ENCODE data around the gene TMEM151A.
"Not testable (repeated sequence)": the region's sequence is repeated elsewhere in the genome, so short reads cannot be mapped to it uniquely, and the experiment has no call there.

The TMEM151A gene

DNA sequence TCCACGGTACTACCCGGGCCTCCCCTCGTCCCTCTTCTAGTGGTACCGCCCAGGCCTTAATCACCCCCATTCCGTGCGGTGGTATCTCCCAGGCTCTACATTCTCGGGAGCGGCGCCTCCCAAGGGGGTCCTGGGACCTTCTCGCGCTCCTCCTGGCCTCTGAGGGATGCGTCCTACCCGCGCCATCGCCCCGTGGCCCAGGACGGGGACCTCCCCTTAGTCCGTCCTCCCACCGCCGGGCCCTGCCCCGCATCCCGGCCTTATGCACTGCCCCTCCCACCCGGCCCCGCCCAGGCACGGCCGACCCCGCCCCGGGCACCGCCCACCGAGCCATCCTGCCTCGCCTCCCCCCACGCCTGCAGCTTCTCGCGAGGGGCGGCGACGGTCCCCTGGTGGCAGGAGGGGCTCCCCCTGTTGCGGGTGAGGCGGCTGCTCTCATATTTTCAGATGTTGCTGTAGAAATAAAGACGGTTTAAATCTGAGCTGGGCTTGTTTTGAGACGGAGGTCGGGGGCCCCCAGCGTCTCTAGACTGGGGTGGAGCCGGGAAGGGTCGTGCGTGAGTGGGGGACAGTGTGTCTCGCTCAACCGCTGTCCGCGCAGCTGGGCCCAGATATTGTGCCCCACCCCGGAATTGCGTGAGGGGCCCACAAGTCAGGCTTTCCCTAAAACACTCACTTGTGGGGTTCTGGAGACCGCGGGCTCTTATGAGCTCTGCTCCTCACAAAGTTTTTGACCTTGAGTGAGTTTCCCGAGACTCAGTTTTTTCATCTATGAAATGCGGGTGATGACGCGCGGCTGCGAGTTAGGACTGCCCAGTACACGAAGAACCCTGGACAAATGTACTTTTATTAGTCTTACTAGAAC, 24.1 kb upstream of the TMEM151A start:
- DNase-seq, result peak; percentile 90

DNA sequence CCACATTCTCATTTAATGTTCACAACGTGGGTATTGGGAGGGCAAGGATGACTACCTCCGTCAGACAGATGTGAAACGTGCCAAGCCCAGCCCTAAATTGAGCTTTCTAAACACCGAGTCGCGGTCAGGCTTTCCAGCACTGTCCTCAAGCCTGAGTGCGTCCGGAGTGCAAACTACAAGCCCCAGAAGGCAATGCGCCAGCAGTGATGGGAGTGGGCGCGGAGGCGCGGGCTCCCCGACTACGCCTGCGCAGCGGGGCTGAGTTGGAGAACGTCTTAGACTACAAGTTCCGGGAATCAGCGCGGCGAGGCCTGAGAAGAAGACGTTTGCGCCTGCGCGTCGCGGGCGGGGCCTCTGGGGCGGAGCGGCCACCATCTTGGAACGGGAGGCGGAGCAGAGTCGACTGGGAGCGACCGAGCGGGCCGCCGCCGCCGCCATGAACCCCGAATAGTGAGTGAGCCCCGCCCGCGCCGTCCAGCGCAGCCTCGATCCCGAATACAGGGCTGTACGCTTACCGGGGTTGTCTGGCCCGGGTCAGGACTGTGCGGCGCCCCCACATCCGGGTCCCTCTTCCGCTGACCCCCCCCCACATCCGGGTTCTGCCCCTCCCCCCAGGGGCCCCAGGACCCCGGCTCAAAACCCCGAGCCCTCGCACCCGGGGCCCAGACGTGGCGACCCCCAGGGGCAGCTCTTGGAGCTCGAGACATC, 23.3 kb upstream of the TMEM151A start, which contains the start of gene RAB1B:
RAB1B (plus strand) TSS at position 396 of the 708 bp plus-strand sequence; CDS start at position 437, 41 bp downstream.
- DNase-seq, result peak; percentile 100

DNA sequence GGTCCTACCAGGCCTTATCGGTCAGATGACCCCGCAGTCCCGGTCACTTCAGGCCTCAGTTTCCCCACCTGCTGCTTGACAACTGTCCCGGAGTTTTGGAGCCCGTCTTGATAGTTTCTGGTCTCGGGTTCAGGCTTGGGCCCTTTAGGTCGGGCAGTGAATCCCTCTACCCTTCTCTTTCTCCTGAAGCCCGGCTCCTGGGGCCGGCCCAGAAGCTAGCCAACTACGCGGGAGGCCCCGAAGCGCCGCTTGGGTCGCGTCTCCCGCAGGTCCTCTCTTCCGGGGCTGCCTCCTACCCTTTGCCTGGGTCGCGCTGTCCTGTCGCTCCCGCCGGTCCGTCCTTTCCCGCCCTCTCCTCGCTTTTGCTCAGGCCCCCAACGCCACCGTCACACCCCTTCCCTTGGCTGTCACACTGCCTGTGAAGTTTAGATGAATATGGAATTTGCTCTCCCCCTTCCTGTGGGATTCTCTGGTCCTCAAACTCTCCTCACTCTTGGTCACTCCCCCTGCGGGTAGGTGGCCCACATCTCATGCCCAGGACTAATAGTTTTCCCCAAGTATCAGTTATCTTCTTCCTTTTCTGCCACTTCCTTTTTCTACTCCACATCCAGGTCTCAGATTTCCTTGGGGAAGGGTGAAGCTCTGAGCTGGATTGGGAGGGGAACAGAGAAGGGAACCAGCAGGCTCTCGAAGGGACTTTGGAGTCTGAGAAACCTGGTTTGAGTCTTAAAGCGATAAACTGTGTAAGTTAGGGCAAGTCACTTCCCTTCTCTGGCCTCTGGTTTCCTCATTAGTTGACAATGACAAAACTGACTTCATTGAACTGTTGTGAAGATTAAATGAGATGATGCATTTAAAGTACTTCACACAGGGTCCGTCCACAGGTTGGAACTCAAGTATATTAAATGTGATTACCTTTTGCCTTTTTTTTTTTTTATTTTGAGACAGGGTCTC, 22.5 kb upstream of the TMEM151A start:
- DNase-seq, result peak; percentile 67

DNA sequence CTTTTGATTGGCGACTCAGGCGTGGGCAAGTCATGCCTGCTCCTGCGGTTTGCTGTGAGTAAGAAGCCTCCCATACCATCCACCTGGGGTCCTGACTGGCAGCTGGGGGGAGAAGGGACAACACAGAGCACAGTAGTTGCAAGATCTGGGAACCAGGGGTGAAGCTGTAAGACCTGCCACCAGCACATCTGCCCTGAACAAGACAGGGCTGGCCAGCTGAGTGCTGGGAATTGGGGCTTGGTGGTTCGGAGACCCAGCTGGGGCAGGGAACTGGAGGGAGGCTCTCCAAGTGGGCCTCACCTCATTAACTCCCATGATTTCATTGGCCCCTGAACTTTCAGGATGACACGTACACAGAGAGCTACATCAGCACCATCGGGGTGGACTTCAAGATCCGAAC, 19.9 kb upstream of the TMEM151A start:
- DNase-seq, result no peak

DNA sequence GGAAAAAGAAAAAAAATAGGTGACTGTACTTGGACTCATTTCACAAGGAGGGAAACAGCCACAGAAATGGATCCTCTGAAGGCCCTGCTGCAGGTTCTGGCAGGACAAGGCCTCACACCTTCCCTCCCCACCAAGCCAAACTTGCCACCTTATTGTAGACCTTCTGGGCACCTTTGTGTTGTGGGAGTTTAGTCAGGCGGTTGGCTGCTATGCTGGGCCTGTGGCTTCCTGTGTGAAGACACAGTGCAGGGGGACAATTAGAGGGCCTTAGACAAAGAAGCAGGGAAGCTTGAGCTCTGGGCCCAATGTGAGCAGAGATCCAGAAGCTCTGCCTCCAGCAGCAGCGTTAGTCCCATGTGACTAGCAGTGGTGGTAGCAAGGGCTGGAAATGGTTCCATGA, 19.1 kb upstream of the TMEM151A start:
- no peak for DNase-seq

DNA sequence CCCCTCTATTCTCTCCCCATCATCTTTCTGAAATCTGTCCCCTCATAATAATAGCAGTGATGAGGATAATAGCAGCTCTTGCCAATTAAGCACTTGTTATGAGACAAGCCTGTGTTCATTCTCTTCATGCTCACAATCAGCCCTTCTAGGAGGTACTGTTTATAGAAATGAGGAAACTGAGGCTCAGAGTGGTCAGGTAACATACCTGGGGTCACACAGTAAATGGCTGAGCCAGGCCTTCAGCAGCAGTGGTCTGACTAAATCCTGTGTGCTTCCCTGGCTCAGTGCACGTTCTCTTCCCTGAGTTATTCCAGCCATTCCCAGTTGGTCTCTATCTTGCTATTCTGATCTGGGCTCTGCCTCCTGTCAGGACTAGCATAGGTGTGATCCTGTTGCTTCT, 17.5 kb upstream of the TMEM151A start:
- DNase-seq, result no peak

DNA sequence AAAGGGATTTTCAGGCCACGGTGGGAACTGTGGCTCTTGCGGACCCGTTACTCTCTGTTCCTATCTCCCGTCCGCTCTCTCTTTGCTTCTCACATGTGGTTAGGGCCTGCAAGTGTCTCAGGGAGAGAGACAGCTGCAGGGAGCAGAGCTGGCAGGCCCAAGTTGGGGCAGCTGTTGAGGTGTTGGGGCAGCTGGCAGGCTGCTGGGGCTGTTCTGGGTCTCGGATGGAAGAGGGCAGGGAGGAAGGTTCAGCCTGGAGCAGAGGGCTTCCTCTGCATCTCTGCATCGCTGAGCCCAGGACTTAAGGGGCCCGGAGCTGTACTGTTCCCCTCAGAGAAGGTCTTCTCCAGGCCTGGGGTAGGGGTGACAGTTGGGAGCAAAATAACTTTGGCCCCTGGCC, 16.3 kb upstream of the TMEM151A start:
- DNase-seq, result no peak

DNA sequence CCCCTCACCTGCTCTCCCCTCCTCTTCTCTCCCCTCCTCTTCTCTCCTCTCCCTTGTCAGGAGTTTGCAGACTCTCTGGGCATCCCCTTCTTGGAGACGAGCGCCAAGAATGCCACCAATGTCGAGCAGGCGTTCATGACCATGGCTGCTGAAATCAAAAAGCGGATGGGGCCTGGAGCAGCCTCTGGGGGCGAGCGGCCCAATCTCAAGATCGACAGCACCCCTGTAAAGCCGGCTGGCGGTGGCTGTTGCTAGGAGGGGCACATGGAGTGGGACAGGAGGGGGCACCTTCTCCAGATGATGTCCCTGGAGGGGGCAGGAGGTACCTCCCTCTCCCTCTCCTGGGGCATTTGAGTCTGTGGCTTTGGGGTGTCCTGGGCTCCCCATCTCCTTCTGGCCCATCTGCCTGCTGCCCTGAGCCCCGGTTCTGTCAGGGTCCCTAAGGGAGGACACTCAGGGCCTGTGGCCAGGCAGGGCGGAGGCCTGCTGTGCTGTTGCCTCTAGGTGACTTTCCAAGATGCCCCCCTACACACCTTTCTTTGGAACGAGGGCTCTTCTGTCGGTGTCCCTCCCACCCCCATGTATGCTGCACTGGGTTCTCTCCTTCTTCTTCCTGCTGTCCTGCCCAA, 15.6 kb upstream of the TMEM151A start:
- no peak for DNase-seq

DNA sequence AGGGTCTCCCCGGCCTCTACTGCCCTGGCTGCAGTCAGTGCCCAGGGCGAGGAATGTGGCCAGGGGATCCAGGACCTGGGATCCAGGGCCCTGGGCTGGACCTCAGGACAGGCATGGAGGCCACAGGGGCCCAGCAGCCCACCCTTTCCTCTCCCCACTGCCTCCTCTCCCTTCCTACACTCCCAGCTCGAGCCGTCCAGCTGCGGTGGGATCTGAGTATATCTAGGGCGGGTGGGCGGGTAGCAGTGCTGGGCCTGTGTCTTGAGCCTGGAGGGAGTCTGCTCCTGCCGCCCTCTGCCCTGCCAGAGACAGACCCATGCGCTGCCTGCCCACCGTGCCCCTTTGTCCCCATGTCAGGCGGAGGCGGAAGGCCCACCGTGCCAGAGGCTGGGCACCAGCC, 15.1 kb upstream of the TMEM151A start:
- not testable (repeated sequence) for DNase-seq

DNA sequence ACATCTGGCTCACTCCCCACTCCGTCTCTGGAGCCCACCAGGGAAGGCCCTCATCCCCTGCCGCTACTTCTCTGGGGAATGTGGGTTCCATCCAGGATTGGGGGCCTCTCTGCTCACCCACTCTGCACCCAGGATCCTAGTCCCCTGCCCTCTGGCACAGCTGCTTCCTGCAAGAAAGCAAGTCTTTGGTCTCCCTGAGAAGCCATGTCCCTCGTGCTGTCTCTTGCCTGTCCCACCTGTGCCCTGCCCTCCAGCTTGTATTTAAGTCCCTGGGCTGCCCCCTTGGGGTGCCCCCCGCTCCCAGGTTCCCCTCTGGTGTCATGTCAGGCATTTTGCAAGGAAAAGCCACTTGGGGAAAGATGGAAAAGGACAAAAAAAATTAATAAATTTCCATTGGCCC, 14.6 kb upstream of the TMEM151A start:
- not testable (repeated sequence) for DNase-seq

DNA sequence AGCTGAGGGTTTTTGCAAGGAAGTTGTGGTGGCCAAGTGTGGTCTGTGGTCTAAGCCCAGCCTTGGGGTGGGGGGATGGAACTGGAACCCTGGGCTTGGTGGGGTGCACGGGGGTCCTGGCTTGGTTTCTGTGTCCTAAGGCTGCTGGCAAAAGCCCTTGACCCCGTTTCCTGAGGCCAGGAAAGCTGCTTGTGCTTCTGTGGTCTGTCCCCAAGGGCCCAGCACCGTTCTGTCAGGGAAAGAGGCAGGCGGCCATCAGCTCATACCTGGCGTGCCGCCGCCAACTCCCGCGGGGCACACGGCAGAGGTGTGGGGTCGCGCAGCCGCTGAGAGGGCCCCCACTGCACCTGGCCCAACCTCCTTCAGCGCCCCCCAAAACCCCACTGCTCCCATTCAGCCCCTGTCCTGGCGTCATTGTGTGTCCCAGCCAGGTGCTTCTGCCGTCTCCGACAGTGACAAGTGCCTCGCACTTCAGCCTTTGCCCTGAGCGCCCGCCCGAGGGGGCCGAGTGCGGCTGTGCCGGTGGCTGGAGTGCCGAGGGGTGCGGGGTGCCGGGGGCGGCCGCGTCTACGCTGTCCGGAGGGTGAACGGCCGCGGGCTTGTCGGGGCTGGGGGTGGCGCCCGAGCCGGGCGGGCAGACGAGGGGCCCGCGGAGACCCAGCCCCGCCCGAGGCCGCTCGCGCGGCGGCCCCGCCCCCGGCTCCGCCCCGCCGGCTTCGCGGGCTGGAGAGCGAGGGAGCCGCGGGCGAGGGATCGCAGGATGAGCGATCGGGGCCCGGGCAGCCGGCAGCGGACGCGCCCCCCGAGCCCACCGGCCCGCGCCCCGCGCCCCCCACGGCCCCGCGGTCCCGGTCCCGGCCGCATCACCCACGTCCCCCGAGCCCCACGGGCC, 14.0 kb upstream of the TMEM151A start, which contains the start of gene CNIH2:
CNIH2 (plus strand) TSS at position 705 of the 892 bp plus-strand sequence. CDS start 282 bp downstream, outside the sequence.
- DNase-seq, result peak; percentile 50

DNA sequence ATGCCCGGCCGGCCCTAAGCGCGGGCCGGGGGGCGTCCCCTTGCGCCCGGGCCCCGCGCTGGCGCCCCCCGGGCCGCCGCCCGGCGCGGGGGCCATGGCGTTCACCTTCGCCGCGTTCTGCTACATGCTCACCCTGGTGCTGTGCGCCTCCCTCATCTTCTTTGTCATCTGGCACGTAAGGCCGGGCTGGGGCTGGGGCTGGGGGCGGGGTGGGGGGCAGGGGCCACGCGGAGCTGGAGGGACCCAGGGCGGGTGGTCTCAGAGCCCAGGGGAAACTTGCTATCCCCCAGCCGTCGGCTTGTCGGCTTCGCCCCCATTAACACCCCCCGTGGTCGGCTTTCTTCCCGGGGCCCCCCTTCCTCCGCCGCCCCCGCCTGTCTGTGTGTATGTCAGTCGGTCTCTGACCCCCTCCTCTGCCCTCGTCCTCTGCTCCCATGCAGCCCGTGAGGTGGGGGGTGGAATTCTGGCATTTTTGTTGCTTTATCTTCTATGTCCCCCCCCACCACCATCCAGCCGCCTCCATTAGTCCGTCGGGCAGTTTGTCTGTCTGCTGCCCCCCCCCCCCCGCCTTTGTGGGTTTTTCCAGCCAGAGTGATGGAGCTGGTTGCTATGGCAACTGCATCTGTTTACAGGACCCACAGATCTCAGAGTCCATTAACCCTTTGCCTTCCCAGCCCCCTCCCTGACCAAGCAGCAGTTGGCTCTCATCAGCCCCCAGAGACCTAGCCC, 13.2 kb upstream of the TMEM151A start:
- DNase-seq, result peak; percentile 43

DNA sequence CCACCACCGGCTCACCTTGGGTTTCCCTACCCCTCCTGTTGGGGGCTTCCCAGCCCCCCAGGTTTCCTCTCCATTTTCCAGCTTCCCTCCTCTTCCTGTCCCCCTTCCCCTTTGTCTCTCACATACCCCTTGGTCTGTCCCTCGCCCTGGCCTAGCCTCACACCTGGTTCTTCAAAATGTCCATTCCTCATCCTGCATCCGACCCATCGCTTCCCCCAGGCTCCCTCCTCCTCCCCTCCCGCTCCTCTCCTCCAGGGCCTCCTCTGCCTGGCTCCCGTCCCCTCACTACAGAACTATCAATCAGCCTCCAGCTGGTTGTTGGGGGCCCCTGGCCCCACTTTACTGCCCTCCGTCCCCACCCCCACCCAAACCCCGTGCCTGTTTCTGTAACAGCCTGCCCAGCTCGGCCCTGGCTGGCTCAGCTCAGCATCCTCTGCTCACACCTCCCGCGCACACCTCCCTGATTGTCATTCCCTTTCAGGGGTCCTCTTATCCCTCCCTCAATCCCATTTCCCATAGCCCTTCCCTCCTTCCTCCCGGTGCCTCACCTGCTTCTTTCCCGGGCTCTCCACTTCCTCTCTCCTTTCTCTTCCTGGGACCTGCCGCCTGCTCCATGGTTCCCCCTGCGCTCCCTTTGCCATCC, 12.5 kb upstream of the TMEM151A start:
- DNase-seq, result no peak

DNA sequence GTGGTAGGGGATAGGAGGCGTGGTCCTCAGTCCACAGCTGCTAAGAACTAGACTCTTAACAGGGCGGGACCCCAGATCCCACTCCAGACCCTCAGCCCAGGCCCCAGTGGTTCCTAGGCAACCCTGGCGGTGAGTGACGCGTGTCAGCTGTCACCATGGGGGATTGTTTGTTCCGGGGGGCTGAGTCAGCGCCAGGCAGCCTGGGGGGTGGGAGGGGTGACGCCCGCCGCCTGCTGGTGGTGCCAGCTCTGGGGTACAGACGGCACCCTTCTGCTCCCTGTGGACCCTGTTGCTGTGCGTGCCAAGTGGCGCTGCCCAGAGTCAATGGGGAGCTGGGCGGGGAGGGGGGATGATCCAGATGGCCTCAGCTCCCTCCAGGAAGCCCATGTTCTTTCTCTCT, 11.3 kb upstream of the TMEM151A start:
- DNase-seq, result no peak

DNA sequence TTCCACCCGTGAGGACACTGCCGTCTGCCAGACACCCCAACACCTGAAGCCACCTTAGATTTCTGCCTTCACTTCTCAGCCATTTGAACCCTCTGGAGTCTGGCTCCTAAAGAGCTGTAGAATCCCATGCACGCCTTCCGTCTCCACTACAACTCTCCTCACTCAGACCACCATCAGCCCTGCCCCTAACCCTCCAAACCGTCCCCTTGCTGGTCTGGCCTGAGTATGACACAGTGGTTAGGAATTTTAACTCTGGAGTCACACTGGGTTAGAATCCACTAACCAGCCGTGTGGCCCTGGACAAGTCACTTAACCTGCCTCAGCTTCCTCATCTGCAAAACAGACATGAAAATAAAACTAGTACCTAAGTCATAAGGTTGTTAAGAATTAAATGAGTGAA, 10.7 kb upstream of the TMEM151A start:
- no peak for DNase-seq

DNA sequence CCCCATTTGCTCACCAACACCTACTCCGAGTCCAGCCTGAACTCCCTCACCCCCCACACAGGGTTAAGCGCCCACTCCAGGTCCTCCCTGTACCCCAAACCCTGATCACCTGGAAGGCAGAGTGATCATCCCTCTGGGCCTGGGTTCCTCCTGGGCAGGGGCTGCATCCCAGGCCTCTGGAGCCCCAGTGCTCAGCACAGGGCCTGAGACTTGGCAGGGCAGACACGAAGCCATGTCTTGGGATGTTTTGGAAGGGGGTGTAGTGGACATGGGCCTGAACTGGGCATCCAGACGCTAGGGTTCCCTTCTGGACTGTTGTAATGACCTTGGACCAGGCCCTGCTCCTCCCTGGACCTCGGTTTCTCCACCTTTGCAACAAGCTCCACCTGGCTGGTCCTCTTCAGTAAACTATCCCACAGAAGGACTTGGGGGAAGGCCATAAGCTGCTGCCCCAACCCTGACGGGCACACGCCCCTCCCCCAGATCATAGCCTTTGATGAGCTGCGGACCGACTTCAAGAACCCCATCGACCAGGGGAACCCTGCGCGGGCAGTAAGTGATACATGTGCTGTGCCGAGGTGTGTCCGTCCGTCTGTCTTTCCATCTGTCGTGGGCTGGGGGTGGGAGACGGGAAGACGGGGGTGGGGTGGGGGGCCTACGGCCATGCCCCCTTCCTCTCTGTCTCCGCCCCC, 9.8 kb upstream of the TMEM151A start:
- DNase-seq, result no peak

DNA sequence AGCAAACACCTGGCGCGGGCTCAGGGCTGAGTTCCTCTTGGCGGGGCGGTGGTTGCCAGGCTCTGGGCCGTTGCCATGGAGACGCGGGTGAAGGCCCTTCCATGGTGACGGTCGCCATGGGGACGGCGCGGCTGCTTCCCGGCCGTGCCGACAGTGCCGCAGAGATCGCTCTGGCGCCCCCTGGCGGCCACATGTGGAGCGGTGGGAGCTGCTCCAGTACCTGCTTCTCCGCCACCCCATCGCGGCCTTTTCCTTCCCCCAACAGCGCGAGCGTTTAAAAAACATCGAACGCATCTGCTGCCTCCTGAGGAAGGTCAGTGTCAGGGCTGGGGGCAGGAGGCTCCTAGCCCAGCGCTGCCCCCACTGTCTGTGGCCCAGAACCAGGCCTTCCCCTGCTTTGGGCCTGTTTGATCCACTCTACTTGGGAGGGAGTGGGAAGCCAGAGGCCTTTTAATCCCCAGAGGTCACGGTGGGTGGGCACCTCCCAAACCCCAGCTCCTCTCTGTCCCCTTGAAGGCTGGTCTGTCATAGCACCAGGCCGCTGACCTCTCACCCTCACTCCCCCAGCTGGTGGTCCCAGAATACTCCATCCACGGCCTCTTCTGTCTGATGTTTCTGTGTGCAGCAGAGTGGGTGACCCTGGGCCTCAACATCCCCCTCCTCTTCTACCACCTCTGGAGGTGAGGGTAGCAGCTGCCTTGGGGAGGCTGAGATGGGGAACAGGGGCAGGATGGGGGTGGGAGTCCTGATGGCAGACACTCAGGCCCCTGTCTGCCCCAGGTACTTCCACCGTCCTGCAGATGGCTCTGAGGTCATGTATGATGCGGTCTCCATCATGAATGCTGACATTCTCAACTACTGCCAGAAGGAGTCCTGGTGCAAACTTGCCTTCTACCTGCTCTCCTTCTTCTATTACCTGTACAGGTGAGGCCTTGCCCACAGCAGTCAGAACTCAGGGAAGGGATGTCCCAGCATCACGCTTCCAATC, 8.9 kb upstream of the TMEM151A start:
- peak; percentile 99 for DNase-seq

DNA sequence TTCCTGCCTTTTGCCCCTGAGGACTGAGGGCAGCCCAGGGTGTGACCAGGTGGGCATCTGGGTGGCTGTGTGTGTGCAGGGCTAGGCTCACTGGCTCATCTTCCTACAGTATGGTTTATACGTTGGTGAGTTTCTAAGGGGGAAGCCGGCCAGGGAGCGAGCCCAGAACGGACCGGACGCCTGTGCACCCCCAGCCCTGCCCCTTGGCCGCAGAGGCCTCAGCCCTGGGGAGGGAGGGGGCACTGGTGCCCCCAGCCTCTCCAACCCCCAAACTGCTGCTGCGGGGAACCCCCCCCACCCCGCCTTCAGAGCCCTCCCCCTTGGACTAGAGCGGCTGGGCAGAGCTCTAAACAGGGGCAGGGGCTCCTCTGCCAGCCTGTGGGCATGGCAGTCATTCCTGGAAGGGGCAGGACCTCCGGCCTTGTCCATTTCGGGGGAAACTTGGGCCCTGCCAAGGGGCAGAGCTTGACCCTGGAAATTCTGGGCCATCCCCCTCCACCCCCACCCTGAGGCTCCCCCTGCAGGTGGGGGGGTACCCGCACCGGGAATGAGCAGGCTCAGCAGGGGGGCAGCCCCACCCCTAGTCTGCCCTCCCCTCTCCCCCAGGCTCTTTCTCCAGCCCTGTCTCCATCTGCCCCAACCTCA, 8.1 kb upstream of the TMEM151A start:
- no peak for DNase-seq
